ENCODE results near the gene FOXK2.

The FOXK2 gene

DNA sequence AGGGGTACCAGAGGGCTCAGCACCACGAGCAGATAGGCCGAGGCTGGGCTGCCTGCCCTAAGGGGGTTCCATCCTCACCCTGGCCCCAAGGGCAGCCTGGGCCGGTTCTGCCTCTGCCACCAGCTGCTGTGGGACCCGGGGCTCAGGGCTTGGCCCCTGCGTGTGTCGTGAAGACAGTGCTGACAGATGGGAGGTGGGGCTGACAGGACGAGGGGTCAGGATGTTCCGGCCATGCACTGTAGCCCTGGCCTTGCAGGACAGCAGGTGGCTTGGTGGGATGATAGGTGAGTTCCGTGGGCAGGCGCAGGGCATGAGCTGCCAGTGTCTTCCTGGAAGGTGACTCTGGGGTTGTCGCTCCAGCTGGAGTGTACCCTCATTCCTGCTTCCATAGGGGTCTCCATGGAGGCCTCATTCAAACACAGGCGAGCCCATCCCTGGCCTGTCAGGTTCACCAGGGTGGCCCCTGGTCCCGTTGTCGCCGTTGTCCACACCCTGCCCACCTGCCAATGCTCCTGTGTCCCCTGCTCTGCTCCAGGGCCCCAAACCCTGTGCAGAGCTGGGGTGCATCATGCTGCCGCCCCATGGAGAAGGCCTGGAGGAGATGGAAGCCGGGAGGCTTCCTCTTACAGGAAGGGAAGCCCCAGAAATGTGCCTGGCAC, 71.5 kb downstream of the FOXK2 start:
- DNase-seq (ENCODE audit: low spot score): no peak

GRCh38 chr17:82592289-82592766, 72.8 kb downstream of the FOXK2 start:
- DNase-seq (ENCODE audit: low spot score): no peak

GRCh38 chr17:82592767-82593589, 73.4 kb downstream of the FOXK2 start:
- peak; percentile 71 for DNase-seq (ENCODE audit: low spot score)

DNA sequence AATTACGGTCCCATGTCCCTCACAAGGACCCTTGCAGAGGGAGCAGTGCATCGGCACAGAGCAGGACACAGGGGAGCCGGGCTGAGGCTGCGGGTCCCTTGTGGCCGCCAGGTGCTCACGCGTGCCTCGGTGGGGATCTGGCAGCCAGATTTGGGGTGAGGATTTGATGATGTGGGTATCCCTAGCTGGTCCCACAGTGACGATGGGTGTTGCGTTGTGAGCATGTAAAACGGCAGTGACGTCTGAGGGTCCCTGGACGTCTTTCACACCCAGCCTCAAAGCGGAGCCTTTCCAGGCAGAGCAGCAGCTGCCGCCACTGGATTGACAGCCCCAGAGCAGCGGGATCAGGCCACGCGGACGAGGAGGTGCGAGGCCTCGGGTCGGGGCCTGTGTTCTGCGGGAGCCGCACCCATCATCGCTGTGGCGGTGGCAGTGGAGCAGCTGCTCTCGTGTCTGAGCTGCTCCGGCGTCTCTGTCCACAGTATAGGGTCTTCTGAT, 74.1 kb downstream of the FOXK2 start:
- DNase-seq (ENCODE audit: low spot score): no peak

DNA sequence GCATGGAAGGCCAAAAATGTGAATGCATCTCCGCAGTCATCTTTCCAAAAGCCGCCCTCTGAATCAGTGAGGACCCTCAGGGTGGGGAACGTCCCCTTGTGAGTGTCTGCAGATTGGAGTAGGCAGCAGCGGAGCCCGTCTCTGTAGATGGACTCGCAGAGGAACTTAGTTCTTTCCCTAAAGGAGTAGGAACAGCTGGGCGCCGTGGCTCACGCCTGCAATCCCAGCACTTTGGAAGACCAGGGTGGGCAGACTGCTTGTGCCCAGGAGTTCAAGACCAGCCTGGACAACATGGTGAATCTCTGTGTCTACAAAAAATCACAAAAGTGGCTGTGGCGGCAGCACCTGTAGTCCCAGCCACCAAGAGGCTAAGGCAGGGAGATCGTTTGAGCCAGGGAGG, 75.0 kb downstream of the FOXK2 start:
- no peak for DNase-seq (ENCODE audit: low spot score)

GRCh38 chr17:82595893-82596292, 76.4 kb downstream of the FOXK2 start:
- peak; percentile 62 for DNase-seq (ENCODE audit: low spot score)

- no peak for DNase-seq (ENCODE audit: low spot score)
Observed at GRCh38 chr17:82596296-82596695, 76.8 kb downstream of the FOXK2 start.

- DNase-seq (ENCODE audit: low spot score): no peak
Observed at GRCh38 chr17:82596837-82597672, 77.5 kb downstream of the FOXK2 start.

DNA sequence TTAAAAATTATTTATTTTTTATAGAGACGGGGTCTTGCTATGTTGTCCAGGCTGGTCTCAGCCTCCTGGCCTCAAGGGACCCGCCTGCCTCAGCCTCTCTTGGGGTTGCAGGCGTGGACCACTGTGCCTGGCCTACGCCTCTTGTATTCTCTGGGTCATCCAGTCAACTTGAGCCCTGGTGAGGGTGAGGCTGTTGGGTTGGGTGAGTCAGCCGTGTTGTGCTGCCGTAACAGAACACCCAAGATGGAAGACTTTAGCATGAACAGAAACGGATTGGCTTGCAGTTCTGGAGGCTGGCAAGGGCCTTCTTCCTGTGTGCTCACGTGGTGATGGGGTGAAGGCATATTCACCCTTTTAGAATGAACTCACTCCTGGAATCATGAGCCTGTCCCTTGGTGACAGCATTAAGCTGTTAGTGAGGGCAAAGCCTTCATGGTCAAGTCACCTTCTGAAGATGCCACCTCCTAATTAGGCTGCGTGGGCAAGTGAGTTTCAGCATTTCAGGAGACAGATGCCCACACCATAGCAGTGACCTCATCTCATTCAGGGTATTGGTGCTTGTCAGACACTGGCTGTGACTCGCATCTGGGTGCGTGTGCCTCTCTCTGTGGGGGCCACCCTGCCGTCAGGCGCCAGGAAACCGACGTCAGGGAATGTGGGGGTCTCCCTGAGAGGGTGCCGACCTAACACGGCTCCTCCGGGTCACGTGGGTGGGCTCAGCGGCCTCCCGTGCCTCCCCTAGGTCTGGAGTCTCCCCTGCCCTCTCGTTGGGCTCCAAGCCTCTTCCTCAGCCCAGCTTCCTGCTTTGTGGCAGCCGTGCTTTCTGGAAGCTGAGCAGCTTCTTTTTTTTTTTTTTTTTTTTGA, 79.0 kb downstream of the FOXK2 start:
- no peak for DNase-seq (ENCODE audit: low spot score)

DNA sequence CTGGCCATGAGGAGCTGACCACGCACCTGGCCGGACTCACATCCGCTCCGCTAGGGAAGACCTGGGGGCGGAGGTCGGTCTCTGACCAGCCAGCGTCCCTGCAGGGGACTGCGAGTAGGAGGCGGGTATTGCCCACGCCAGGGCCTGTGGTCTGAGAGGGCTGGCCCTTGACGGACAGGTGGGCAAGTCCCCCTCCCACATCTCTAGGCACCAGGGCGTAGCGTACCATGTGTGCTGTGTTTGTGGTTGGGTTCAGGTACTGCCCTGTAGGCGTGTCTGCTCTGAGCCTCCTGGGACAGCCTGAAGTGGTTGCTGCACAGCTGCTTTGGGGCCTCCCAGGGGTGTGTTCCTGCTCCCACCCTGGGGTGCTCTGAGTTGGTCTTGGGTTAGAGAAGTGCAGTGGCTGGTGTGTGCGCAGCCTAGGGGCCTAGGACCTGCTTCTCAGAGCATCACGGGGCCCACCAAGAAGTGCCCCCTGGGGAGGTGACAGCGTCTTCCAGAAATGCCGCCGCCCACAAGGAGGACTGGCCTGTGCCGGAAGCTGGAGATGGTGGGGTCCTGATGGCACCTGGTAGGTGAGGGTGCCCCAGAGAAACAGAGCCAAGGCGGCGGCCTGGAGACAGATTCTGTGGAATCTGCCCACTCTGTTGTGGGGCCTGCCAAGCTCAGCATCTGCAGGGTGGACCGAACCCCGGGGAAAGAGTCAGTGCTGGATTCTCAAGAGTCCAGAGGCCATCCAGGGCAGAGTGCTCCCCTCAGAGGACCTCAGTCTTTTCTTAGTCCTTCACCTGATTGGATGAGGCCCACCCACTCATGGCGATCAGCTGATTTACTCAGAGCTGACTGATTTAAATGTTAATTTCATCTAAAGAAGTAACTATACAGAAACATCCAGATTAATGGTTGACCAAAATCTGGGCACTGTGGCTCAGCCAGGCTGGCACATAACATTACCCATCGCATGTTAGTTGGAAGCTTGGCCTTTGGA, 80.4 kb downstream of the FOXK2 start:
- DNase-seq (ENCODE audit: low spot score): no peak

GRCh38 chr17:82600731-82601446, 81.4 kb downstream of the FOXK2 start:
- DNase-seq (ENCODE audit: low spot score): no peak

GRCh38 chr17:82601447-82602000, 82.0 kb downstream of the FOXK2 start:
- no peak for DNase-seq (ENCODE audit: low spot score)

GRCh38 chr17:82602487-82602886, 83.0 kb downstream of the FOXK2 start:
- no peak for DNase-seq (ENCODE audit: low spot score)

DNA sequence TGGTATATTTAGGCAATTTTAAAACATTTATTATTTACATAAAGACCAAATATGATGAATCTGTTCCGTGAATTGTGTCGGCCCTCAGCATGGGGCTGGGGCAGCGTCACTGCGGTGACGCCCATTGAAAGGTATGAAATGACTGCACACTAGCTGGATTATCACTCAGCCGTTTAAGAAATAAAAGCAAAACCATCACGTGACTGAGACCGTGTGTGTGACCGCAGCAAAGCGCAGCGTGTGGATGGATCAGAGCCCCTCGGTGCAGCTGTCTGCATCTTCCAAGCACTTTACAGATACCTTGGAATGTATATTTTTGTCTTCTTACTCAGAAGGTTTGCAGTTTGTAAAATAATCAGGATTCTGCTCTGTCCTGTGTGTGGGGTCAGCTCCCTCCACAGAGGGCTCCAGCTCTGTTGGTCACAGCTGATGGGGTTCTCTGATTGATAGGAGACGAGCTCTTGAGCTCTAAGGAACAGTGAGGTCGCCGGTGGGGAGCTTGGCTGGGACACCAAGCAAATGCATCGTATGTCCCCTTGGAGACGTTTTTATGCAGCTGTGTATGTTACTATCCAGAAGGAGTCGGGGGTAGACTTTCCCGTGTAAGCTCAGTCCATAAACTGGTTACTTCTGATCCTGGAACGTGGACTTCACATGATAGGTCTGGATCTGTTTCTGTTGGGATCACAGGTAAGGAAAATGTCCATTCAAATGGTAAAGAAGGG, 83.6 kb downstream of the FOXK2 start:
- no peak for DNase-seq (ENCODE audit: low spot score)

DNA sequence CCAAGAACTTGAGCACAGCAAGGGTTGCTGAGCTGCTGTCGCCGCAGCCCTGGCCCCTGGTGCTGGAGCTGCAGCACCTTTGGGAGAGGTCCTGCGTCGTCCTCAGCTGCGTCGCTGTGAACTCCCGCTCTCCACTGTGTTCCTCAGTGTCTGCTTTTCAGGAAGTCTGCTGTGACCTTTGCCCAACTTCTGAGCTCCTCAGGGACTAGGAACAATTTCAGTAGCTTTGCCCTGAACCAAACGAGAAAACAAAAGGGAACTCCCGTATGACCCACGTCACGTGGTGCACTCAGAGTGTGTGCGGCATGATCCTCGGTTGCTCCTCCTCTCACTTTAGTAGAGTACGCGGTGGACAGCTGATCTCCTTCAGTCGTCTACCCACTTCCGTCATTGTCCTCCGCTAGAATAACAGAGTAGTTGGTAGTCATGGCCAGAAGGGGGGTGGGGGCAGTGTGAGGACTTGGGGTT, 84.5 kb downstream of the FOXK2 start:
- DNase-seq (ENCODE audit: low spot score): no peak

GRCh38 chr17:82604532-82604931, 85.0 kb downstream of the FOXK2 start:
- no peak for DNase-seq (ENCODE audit: low spot score)

DNA sequence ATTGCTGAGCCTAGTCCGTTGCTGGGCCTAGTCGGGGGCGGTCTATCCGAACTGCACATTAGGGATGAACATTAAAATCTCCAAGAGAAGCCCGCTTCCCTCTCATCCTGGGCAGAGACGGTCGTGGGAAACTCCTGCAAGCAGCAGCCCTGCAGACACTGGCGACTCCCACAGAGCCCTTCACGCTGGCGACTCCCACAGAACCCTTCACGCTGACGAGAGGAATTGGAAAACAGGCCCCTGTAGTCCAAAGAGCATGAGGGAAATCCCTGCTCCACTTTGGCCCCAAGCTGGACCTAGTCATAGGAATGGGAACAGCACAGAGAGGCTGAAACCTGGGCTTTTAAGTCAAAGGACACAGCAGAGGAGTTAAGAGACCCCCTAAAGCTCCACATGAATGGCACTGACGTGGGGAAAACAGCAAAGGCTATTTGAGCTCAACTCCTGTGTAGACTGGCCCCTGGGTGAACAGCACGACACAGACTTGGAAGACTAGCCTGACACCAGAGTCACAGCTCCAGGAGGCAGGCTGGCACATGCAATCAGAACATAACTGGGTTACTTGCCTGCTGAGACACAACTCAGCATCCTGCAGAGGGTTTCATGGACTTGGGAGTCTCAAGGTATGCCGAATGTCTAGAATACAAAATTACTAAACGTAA, 86.5 kb downstream of the FOXK2 start:
- DNase-seq (ENCODE audit: low spot score): no peak

- DNase-seq (ENCODE audit: low spot score): no peak
Observed at GRCh38 chr17:82608816-82609215, 89.3 kb downstream of the FOXK2 start.

Data from SW480 (cell line).